Glomerular visceral epithelial cell (primary cell): ENCODE results near the gene TBC1D5.
A peak's percentile ranks its signal among the peaks of the same experiment; 100 is the strongest.

Source experiments
- DNase-seq: peaks from one replicate; pipeline ENCODE4 v3.0.0-alpha.2; 2016; ENCODE audit errors: extremely low spot score

Gene TBC1D5

GRCh38 chr3:17304969-17305368, 437.5 kb downstream of the TBC1D5 start:
- no peak for DNase-seq

- peak; percentile 5 for DNase-seq
These were observed 439.7 kb downstream of the TBC1D5 start for GRCh38 chr3:17302774-17303173.

DNA sequence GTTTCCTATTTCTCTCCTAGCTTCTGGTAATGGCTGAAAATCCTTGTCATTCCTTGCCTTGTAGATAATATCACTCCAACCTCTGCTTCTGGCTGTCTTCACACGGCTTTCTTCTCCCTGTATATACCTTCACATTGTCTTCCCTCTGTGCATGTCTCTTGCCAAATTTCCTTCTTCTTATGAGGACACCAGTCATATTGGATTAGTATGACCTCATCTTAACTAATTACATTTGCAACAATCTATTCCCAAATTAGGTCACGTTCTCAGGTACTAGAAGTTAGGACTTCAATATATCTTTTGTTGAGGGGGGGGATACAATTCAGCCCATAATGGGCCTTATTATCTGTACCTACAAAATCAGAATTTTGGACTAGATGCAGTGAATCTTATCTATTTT, 440.3 kb downstream of the TBC1D5 start:
- no peak for DNase-seq

DNA sequence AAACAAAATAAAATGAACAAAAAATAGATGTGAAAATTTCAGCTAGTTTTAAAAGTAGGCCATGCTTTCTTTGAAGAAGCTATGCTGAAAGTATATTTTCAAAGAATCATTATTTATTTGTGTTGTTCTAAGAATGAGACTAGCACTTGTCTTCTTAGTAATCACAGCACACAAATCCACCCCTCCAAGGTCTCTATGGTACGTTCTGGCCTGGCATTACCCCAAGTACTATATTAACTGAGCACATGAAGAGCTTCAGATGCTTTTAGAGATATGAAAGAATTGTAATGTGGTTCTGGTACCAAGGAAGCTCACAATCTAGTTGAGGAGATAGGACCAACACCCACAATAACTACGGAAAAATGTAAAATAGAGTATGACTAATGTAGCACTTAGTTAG, 441.2 kb downstream of the TBC1D5 start:
- no peak for DNase-seq

DNA sequence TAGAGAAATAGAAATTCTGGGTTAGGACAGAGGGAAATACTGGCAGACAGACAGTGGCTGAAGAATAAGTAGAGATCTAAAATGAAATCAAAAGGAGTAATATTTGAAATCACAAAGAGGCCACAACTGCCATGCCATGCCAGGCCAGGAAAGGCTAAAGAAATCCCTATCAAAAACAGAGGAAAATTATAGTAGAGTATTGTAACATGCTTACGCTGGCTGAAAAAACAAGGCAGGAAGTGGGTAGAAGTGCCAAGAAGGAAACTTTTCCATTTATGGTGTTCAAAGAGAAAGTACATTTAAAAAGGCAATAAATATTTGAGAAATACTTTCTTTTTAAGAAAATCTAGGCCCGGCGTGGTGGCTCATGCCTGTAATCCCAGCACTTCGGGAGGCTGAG, 442.0 kb downstream of the TBC1D5 start:
- no peak for DNase-seq

DNA sequence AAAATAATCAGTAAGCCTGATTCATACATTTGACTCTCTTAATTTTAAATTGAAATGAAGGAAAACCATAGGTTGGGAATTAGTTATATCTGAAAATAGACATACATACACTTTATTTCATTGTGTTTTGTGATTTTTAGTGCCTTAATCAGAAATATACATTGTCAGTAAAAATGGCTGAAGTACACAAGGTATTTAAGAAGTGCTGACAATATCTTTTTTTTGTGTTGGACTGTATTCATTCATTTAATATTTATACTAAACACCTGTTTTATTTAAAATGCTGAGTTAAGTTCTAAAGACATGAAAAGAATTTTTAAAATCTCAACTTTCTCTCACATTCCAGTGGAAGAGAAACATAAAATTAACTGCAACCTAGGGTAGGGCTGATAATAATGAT, 444.4 kb downstream of the TBC1D5 start:
- no peak for DNase-seq

- no peak for DNase-seq
These were observed 449.9 kb downstream of the TBC1D5 start for GRCh38 chr3:17292556-17292955.

DNA sequence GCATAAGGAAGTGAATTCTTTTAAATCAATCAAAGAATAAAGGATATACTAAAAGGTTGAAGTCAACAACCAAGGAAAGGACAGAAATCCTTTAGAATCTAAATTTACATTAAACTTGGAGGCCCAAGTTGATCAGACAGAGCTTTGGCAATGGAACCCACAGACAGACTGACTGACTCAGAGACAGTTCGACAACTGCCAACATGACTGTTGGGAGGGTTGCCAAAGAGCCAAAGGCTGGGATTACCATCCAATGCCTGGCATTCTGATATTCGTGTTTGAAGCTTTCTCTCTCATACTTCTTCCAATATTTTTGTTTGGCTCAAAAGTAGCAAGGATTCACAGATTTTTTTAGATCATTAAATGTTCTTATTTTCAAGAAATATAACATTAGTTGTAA, 451.5 kb downstream of the TBC1D5 start:
- DNase-seq, result no peak

DNA sequence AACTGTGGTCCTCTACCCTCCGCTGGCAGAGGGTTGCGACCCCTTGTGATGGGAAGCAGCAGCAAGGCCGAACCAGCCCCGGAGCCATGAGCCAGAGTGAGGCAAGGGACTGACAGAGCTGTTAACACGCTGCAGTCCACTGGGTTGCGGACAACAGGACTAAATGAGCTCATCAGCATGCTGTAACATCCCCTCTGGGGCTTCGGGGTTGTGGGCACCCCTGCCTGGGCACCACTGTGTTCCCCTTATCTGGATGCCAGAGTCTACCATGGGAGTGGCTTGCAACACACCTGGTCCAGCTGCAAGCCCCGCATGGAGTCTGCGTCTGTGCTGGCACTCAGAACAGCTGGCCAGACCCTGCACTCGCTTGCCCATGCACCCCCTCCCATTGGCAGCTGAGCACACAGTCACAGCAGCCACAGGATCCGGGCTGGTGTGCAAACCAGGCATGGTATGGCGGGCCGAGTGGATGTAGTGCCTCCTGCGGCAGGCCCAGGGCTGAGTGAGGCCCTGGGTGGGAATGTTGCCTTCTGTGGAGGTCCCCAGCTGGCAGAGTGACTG, 453.5 kb downstream of the TBC1D5 start:
- DNase-seq, result no peak

DNA sequence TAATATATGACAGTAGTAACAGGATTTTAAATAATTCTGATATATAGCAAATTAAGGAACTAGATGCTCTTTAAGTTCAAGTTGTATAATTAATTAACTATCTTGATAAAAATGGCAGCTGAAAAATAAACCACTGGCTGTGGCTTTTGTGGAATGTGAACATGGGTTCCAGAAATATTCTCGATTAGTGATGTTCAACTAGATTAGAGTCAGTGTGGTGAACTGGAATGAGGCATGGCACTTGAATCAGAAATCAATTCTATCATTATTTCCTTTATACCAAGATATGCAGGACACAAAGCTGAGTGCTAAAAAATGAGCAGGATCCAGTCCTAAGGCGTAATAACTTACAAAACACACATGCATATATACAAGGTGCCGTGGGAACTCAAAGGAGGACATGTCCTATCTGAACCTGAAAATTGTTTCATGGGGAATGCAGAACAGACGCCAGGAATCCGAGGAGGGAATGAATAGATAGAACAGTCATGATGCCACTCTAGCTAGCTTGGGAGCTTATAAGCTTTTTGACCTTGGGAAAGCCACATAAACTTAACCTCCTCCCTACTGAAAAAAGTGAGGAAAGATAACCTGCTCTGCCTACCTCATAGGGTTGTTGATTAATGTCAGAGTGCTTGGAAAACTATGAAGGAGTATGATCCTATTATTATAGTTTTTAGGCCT, 455.3 kb downstream of the TBC1D5 start:
- DNase-seq, result no peak

GRCh38 chr3:17278006-17278405, 464.4 kb downstream of the TBC1D5 start:
- DNase-seq, result no peak

DNA sequence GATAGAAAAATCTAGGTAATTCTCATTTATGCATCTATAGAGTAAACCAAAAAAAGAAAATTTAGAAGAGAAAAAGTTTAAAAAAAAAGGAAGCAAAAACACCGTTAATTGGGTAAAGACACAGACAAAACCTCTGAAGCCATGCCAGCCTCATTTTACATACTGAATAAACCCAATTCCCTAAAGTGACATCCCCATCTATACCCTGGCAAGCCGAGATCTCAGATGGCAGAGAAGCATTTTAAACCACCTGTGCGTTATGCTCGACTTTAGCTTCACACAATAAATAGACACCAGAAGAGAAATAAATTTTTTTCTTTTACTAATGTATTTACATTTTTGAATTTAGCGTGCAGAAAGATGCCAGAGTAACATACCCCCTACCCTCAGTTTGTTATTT, 475.6 kb downstream of the TBC1D5 start:
- DNase-seq, result no peak

DNA sequence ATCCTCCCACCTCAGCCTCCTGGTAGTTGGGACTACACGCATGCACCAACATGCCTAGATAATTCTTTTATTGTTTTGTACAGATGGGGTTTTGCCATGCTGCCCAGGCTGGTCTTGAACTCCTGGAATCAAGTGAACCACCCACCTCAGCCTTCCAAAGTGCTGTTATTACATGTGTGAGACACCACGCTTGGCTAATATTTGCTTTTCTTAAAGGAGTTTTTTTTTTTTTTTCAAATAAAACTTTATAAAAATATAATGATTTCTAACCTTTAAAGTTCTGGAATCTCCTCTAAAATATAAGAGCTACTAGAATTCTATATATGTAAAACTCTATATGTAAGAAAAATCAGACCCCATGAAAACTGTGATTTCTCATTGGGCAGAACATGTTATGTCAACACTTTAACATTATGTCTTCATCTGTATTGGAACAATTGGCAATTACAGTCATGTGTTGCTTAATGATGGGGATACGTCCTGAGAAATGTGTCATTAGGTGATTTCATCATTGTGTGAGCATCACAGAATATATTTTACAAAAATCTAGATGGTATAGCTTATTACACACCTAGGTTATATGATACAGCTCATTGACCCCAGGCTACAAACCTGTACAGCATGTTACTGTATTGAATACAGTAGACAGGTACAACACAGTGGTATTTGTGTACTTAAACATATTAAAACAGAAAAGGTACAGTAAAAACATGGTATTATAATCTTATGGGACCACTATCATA, 480.6 kb downstream of the TBC1D5 start:
- no peak for DNase-seq

- no peak for DNase-seq
These were observed 482.2 kb downstream of the TBC1D5 start for GRCh38 chr3:17260257-17260656.

GRCh38 chr3:17259685-17260084, 482.7 kb downstream of the TBC1D5 start:
- DNase-seq, result no peak

DNA sequence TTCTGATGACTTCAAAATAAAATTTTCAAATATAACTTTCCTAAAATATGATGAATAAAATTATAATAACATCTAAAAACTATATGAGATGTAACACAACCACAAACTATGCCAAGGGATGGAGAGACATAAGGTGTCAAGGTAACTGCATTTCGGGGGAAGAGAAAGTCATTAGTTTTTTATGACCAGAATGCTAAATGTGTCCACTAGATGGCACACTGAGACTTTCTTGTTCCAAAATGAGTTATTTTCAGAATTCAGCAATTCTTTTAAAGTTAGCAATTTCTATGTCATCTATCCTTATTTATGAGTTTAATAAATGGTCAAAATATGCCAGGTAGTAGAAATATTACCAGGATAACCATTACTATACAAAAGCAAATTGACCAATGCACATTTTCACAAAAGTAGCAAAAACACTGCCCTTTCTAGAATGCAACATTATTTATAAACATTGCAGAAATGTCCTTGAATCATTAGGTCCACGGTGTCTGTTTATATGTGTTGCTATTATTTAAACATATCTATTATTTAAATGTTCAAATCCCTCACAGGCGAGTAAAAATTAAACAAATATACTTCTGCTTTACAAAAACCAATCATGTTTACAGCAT, 483.5 kb downstream of the TBC1D5 start:
- DNase-seq, result peak; percentile 36

- DNase-seq, result no peak
These were observed 485.2 kb downstream of the TBC1D5 start for GRCh38 chr3:17257269-17257668.

DNA sequence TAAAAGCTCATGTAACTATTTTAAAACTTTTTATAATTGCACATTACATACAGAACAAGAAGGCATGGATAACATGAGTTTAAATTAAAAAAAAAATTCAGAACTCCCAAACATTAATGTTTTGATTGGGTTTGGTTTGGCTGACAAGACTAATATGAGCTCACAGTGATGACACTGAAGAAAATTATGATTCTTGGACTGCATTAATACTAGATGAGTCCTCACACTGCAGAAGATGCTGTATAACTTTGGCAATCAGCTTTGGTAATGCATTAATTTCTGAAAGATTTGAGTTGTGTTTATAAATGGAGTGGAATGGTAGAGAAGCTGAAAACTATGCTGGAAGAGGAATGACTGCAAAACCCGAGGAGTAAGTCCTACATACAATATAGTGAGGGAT, 498.8 kb downstream of the TBC1D5 start:
- DNase-seq, result no peak

GRCh38 chr3:17239417-17239816, 503.0 kb downstream of the TBC1D5 start:
- no peak for DNase-seq

DNA sequence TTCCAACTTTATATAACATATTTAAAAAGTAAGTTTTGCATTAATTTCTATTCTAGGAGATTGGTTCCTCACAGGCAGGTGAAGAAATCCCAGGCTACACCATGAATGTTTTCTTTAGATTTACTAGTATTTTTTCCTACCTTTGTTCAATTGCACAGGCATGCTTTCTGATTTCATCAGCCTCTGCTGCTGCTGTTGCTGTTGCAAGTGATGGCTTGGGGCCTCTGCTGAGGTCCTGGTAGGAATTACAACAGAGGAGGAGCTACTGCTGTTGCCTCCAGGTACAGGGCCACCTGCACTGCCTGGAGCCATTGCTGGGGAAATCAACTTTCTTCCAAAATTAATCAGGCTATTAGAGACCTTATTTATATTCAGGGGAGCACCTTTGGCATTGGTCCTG, 504.4 kb downstream of the TBC1D5 start:
- no peak for DNase-seq

- DNase-seq, result no peak
These were observed 507.1 kb downstream of the TBC1D5 start for GRCh38 chr3:17235310-17235709.

DNA sequence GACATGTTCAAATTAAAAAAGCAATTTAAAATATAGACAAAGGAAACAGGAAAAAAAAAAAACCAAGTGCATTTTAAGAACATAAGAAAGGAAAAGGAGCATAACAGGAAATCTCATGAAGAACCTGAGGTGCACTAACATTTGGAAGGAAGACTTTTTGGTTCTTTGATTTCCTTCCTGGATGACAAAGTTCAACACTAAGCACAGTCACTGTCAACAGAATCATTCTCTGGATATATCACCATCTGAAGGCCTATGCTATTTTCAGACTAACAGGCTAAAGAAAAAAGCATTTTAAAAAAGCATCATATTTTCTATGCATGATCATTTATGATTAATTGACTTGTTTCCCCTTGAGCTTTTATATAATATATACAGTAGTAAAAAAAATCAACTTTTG, 508.0 kb downstream of the TBC1D5 start:
- no peak for DNase-seq

- DNase-seq, result peak; percentile 67
These were observed 509.0 kb downstream of the TBC1D5 start for GRCh38 chr3:17233398-17233800.
